ENCODE results near the gene FUT4. TPM values are rescaled to one million over a fixed set of nuclear protein-coding genes. Genes with fewer than 3 reads are reported as not detected.

FUT4 gene
- total RNA-seq, 1 donor from 2014 or later = 6.1 TPM

DNA sequence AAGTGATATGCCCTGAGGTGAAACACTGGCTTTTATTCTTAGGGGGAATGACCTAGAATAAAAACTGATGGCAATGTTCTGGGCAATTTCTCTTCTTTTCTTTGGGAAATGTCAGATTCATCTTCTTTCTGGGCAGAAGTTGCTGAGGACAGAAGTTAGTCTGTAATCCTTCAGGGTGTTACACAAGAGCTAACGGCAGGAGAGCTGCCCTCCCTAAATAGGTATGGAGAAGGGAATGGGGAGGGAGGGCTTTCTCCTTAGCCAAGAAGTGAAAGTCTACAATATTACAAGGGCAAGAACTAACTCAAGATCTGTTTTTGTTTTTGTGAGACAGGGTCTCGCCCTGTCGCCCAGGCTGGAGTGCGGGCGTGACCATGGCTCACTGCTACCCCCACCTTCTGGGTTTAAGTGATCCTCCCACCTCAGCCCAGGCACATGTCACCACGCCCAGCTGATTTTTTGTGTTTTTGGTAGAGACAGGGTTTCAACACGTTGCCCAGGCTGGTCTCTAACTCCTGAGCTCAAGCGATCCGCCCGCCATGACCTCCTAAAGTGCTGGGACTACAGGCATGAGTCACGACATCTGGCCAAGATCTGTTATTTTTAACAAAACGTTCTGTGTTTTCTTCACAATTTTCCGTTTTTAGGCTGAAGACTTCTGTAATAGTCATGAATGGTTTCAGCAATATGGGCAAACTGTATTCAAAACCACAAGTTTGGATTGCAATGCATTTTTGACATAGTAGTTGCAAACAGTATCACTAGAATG is 30.7 kb downstream of the FUT4 start:
- Histone ChIP-seq H3K4me3 (no peak overlapping the region), H3K27ac (no peak overlapping the region), H3K4me1 (no peaks in the 10 kb centered on the region), H3K27me3 (no peaks in the 10 kb centered on the region), H3K36me3 (no peaks in the 10 kb centered on the region), H3K9me3 (no peaks in the 10 kb centered on the region)
- intact Hi-C loops (cut with DNase I) = no loop called here
- no peak for DNase-seq (ENCODE audit: extremely low spot score in 2 of 2)
- TF ChIP-seq POLR2A (IDR thresholded peaks at IDR 0.05) = no peak

DNA sequence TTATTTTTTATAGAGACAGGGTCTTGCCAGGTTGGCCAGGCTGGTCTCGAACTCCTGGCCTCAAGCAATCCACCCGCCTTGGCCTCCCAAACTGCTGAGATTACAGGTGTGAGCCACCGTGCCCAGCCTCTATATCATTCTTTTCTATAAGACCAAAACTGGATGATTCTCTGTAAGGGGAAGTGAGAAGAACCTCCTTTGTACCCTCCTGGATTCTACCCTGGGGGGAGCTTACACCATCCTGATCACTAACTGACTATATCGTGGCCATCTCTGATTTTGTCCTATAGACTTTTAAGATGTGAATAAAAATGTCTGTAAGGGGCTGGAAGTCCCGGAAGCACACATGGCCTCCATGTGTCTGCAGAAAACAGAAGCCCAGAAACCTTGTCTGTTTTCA is 32.6 kb downstream of the FUT4 start:
- TF ChIP-seq POLR2AphosphoS5 (IDR thresholded peaks at IDR 0.05; ENCODE audit: insufficient read depth in 1 of 2, low read depth in 1 of 2) (no peak), CTCF (IDR thresholded peaks at IDR 0.05) (no peak), POLR2A (IDR thresholded peaks at IDR 0.05) (no peak)
- Histone ChIP-seq H3K9me3 (no peaks in the 10 kb centered on the region), H3K27ac (no peak overlapping the region), H3K4me3 (no peak overlapping the region), H3K4me1 (no peaks in the 10 kb centered on the region), H3K36me3 (no peaks in the 10 kb centered on the region), H3K27me3 (no peaks in the 10 kb centered on the region)
- no peak for DNase-seq (ENCODE audit: extremely low spot score in 2 of 2)
- intact Hi-C loops (cut with DNase I) = no loop called here

DNA sequence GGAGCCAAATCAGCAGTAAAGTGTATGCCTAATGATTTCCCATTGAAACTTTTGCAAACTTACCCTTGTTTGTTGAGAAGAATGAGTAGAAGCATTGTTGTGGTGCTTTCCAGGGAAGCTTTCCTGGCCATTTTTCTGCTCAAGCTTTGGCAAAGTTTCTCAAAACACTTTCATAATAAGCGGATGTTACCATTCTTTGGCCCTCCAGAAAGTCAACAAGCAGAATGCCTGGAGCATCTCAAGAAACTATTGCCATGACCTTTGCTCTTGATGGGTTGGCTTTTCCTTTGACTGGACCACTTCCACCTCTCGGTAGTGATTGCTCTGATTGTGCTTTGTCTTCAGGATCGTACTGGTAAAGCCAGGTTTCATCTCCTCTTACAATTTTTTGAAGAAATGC is 34.1 kb downstream of the FUT4 start:
- Histone ChIP-seq H3K4me1 (no peaks in the 10 kb centered on the region), H3K36me3 (no peaks in the 10 kb centered on the region), H3K27me3 (no peaks in the 10 kb centered on the region), H3K4me3 (no peak overlapping the region), H3K27ac (no peak overlapping the region), H3K9me3 (no peaks in the 10 kb centered on the region)
- intact Hi-C loops (cut with DNase I) = no loop called here
- TF ChIP-seq POLR2AphosphoS5 (IDR thresholded peaks at IDR 0.05; ENCODE audit: insufficient read depth in 1 of 2, low read depth in 1 of 2) (no peak), CTCF (IDR thresholded peaks at IDR 0.05) (no peak), POLR2A (IDR thresholded peaks at IDR 0.05) (no peak)
- no peak for DNase-seq (ENCODE audit: extremely low spot score in 2 of 2)

- no peaks in the 10 kb centered on the region for H3K9me3 ChIP-seq
- TF ChIP-seq POLR2A (IDR thresholded peaks at IDR 0.05) (no peak), CTCF (IDR thresholded peaks at IDR 0.05) (no peak), POLR2AphosphoS5 (IDR thresholded peaks at IDR 0.05; ENCODE audit: insufficient read depth in 1 of 2, low read depth in 1 of 2) (no peak)
- no peak for DNase-seq (ENCODE audit: extremely low spot score in 2 of 2)
- intact Hi-C loops (cut with DNase I) = loop anchor here (10.0 kb wide), 1 partner anchor 67 kb away; the partner anchor contains the start of gene C11orf97
- H3K4me3 ChIP-seq = no peak overlapping the region
- H3K4me1 ChIP-seq = no peaks in the 10 kb centered on the region
- no peak overlapping the region for H3K27ac ChIP-seq
- no peaks in the 10 kb centered on the region for H3K36me3 ChIP-seq
- H3K27me3 ChIP-seq = no peaks in the 10 kb centered on the region
Observed at GRCh38 chr11:94581926-94582325, 38.2 kb downstream of the FUT4 start.

DNA sequence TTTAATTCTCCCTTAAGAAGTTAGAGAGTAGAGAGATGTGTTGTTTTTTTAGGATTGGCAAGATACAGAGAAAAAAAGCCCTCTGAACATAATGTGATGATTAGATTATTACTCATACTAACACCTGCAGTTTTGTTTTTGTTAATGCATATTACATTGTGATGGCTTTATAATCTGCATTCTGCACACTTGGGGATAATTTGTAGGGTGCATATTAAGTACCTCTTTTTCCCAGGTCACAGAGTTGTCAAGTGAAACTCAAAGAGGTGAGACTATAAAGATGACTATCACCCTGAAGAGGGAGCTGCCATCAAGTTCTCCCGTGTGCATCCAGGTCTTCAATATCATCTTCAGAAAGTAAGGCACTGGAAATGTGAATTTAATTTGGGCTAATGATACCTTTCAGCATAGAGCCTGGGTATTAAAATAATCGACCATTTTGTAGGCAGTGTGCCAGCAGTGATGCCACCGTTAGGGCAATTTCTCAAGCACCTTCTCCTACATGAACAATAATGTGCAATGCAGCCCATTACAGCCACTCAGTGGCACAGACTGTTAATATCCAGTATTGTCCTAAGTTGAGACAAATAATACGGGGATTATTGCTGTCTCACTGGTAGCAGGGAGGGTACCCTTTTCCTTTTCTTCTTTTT is 39.6 kb downstream of the FUT4 start:
- no peak for TF ChIP-seq POLR2A (IDR thresholded peaks at IDR 0.05)
- DNase-seq (ENCODE audit: extremely low spot score in 2 of 2) = no peak
- H3K27me3 ChIP-seq = no peaks in the 10 kb centered on the region
- H3K4me3 ChIP-seq = no peak overlapping the region
- intact Hi-C loops (cut with DNase I) = loop anchor here (10.0 kb wide), 1 partner anchor 69 kb away; the partner anchor contains the start of gene C11orf97
- H3K9me3 ChIP-seq = no peaks in the 10 kb centered on the region
- H3K36me3 ChIP-seq = no peaks in the 10 kb centered on the region
- H3K27ac ChIP-seq = no peak overlapping the region
- H3K4me1 ChIP-seq = no peaks in the 10 kb centered on the region

All from vagina (tissue), 2 donors.